HepG2 (cell line): ENCODE results near the gene RAD17. TPM values are rescaled to one million over a fixed set of nuclear protein-coding genes. Genes with fewer than 3 reads are reported as not detected.

Experiments
- BHLHE40 ChIP-seq: IDR thresholded peaks from 2 replicates; pipeline ENCODE4 v1.6.1; 2011; ENCODE audit warnings: low read length, improper control_type of control experiment
- CREB1 ChIP-seq, 2 experiments: fragments of 450-650 bp in 1 of 2; IDR thresholded peaks; 2 replicates each; pipeline ENCODE4 v1.6.1; 2016 to 2017; ENCODE audit warnings: control low read depth in 1 of 2, mild to moderate bottlenecking in 1 of 2, missing compliant biosample characterization in 1 of 2, missing genetic modification characterization in 1 of 2
- ERF ChIP-seq: IDR thresholded peaks from 2 replicates; pipeline ENCODE4 v1.6.1; 2018; ENCODE audit warnings: missing biosample characterization, missing genetic modification reagents
- FOXA3 ChIP-seq: IDR thresholded peaks from 2 replicates; pipeline ENCODE4 v1.6.1; 2016; ENCODE audit warnings: missing genetic modification reagents, missing compliant biosample characterization
- GATAD2A ChIP-seq: IDR thresholded peaks from 2 replicates; pipeline ENCODE4 v1.6.1; 2016
- HMG20B ChIP-seq: conservative IDR thresholded peaks from 2 replicates; pipeline ENCODE4 v1.6.1; 2016; ENCODE audit warnings: missing genetic modification reagents, missing compliant biosample characterization
- ISL2 ChIP-seq: sonication (generic); formaldehyde crosslinking; IDR thresholded peaks from 2 replicates; pipeline ENCODE4 v1.5.0; 2020; ENCODE audit warnings: missing genetic modification reagents
- JUNB ChIP-seq: sonication (generic); formaldehyde crosslinking; IDR thresholded peaks from 2 replicates; pipeline ENCODE4 v1.8.0; 2022; ENCODE audit warnings: missing genetic modification reagents, mild to moderate bottlenecking, borderline replicate concordance
- MTA1 ChIP-seq: sonication (generic); formaldehyde crosslinking; IDR thresholded peaks from 2 replicates; pipeline ENCODE4 v1.4.0; 2020; ENCODE audit warnings: missing genetic modification reagents, mild to moderate bottlenecking, borderline replicate concordance
- NCOA1 ChIP-seq: sonication (generic); formaldehyde crosslinking; IDR thresholded peaks from 2 replicates; pipeline ENCODE4 v1.9.0; 2021; ENCODE audit warnings: missing genetic modification reagents
- NFKB2 ChIP-seq: sonication (generic); formaldehyde crosslinking; IDR thresholded peaks from 2 replicates; pipeline ENCODE4 v1.4.0; 2020; ENCODE audit warnings: missing genetic modification reagents, borderline replicate concordance
- RBAK ChIP-seq: sonication (generic); formaldehyde crosslinking; IDR thresholded peaks from 2 replicates; pipeline ENCODE4 v1.5.1; 2020; ENCODE audit warnings: mild to moderate bottlenecking, missing genetic modification reagents
- RELA ChIP-seq: sonication (generic); formaldehyde crosslinking; IDR thresholded peaks from 2 replicates; pipeline ENCODE4 v1.4.0; 2020; ENCODE audit warnings: missing genetic modification reagents
- RFX5 ChIP-seq: IDR thresholded peaks from 2 replicates; pipeline ENCODE4 v1.6.1; 2011; ENCODE audit warnings: low read depth, low read length, improper control_type of control experiment
- SOX5 ChIP-seq: IDR thresholded peaks from 2 replicates; pipeline ENCODE4 v1.6.1; 2016; ENCODE audit warnings: borderline replicate concordance
- ZFAT ChIP-seq: sonication (generic); formaldehyde crosslinking; conservative IDR thresholded peaks from 2 replicates; pipeline ENCODE4 v1.8.1; 2023; ENCODE audit warnings: missing genetic modification reagents, inconsistent platforms
- ZMAT3 ChIP-seq: sonication (generic); formaldehyde crosslinking; conservative IDR thresholded peaks from 2 replicates; pipeline ENCODE4 v1.7.0; 2021; ENCODE audit warnings: missing genetic modification reagents
- ZNF30 ChIP-seq: sonication (generic); formaldehyde crosslinking; IDR thresholded peaks from 2 replicates; pipeline ENCODE4 v1.5.0; 2020; ENCODE audit warnings: mild to moderate bottlenecking, missing genetic modification reagents
- ZNF605 ChIP-seq: sonication (generic); formaldehyde crosslinking; IDR thresholded peaks from 2 replicates; pipeline ENCODE4 v1.8.0; 2022; ENCODE audit warnings: mild to moderate bottlenecking, missing genetic modification reagents
- ZNF614 ChIP-seq: IDR thresholded peaks from 2 replicates; pipeline ENCODE4 v1.6.1; 2018; ENCODE audit warnings: missing biosample characterization, missing genetic modification reagents, inconsistent platforms, borderline replicate concordance
- ZNF788 ChIP-seq: sonication (generic); formaldehyde crosslinking; IDR thresholded peaks from 2 replicates; pipeline ENCODE4 v1.5.0; 2020; ENCODE audit warnings: mild to moderate bottlenecking, missing genetic modification reagents, borderline replicate concordance
- ZNF816 ChIP-seq: sonication (generic); formaldehyde crosslinking; IDR thresholded peaks from 2 replicates; pipeline ENCODE4 v1.8.0; 2022; ENCODE audit warnings: missing genetic modification reagents, mild to moderate bottlenecking, borderline replicate concordance
- polyA plus RNA-seq, 8 experiments: library from polyadenylated mRNA; depleted of rRNA in 3 of 8; stranded (reverse) in 7 of 8; unstranded in 1 of 8; fragments of >200 nt; fragmentation: Illumina TruSeq in 4 of 8; extraction: Trizol in 4 of 8; gene quantifications; 2 replicates each; pipeline versions ENCODE4 v1.2.1 to v1.2.3, GENCODE V29; 2011 to 2016; ENCODE audit warnings: low read depth in 4 of 8, missing spikeins in 1 of 8, mixed read lengths in 1 of 8; ENCODE audit not compliant: insufficient read depth in 1 of 8
- total RNA-seq, 5 experiments: library from RNA; depleted of rRNA; stranded (reverse); fragments of >200 nt; fragmentation: Illumina TruSeq; extraction: Trizol; gene quantifications; 2 replicates each; pipeline ENCODE4 v1.2.3, GENCODE V29; 2016; ENCODE audit warnings: low read depth in 1 of 5
- TF ChIP-seq, protein P1 (sequence below): sonication (generic); formaldehyde crosslinking; IDR thresholded peaks from 2 replicates; pipeline ENCODE4 v1.4.0; 2020; ENCODE audit warnings: missing genetic modification reagents, mild to moderate bottlenecking, borderline replicate concordance
- TF ChIP-seq, protein P2 (sequence below): IDR thresholded peaks from 2 replicates; pipeline ENCODE4 v1.4.0; 2020; ENCODE audit warnings: mild to moderate bottlenecking, missing genetic modification reagents

Gene RAD17
- total and polyA plus RNA-seq, 2 of the 13 experiments (the other 11 are each of a cell fraction or from before 2014, with no cell fraction given), result 24.0 to 25.9 TPM

DNA sequence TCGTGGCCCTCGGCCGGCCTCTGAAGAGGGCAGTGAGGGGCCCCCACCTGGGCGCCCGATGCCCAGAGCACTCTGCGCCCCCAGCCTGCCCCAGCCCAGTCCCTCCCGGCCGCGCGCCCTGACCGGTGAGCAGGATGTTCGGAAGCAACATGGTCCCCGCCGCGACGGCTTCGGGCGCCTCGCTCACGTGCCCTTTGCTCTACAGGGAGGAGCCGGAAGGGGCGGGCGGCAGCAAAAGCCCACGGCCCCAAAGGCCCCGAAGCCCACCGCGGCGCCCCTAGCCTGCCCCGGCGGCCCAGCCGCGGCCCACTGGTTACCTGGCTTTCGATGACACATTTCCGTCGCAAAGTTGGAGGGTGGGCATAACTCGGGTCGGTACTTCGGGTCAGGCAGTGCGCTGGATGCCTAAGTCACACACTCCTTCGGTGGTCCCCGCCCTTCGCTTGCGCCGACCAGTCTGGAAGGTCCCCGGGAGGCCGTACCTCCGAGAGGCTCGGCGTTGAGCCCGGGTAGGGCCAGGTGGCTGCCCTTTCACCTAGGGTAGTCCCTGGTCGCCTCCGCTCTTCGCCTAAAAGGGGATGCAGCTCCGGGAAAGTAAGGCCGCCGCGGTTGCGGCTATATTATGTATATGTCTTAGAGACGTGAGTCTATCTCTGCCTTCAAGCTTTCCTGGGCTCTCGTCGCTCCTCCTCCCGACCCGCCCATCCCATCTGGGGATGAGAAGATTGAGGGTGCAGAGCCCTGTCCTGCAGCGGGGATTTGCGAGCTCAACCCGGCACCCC, at the start of gene RAD17, which contains the start of the genes AK6 and TAF9 (continued):
- TF ChIP-seq, protein P1, sequence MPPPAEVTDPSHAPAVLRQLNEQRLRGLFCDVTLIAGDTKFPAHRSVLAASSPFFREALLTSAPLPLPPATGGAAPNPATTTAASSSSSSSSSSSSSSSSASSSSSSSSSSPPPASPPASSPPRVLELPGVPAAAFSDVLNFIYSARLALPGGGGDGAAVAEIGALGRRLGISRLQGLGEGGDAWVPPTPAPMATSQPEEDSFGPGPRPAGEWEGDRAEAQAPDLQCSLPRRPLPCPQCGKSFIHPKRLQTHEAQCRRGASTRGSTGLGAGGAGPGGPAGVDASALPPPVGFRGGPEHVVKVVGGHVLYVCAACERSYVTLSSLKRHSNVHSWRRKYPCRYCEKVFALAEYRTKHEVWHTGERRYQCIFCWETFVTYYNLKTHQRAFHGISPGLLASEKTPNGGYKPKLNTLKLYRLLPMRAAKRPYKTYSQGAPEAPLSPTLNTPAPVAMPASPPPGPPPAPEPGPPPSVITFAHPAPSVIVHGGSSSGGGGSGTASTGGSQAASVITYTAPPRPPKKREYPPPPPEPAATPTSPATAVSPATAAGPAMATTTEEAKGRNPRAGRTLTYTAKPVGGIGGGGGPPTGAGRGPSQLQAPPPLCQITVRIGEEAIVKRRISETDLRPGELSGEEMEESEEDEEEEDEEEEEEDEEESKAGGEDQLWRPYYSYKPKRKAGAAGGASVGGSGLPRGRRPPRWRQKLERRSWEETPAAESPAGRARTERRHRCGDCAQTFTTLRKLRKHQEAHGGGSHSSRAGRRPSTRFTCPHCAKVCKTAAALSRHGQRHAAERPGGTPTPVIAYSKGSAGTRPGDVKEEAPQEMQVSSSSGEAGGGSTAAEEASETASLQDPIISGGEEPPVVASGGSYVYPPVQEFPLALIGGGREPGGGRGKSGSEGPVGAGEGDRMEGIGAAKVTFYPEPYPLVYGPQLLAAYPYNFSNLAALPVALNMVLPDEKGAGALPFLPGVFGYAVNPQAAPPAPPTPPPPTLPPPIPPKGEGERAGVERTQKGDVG (CRISPR knock-in tag), result no peak
- TF ChIP-seq RFX5 (no peak), JUNB (no peak), ZNF605 (CRISPR knock-in tag) (no peak; the same call in none of the 2 replicates), HMG20B (CRISPR knock-in tag) (no peak), RELA (CRISPR knock-in tag) (no peak; the same call in 1 of the 2 replicates), RBAK (CRISPR knock-in tag) (no peak), CREB1 (IDR thresholded peaks at IDR 0.05) (peak; percentile 75), CREB1 (CRISPR knock-in tag; IDR thresholded peaks at IDR 0.05) (peak; percentile 49; the same call in 1 of the 2 replicates), GATAD2A (CRISPR knock-in tag) (no peak), FOXA3 (CRISPR knock-in tag) (peak; percentile 7; the same call in 1 of the 2 replicates), ZNF788 (peak; percentile 86; the same call in 1 of the 2 replicates), ZNF30 (CRISPR knock-in tag) (no peak), ZMAT3 (CRISPR knock-in tag) (peak; percentile 92), BHLHE40 (peak; percentile 97), NFKB2 (CRISPR knock-in tag) (peak; percentile 61; the same call in 1 of the 2 replicates), ZNF614 (CRISPR knock-in tag) (no peak), ERF (peak; percentile 72), NCOA1 (CRISPR knock-in tag) (no peak), SOX5 (no peak), MTA1 (CRISPR knock-in tag) (peak; percentile 79; the same call in 1 of the 2 replicates), ZFAT (no peak), ISL2 (peak; percentile 63), ZNF816 (CRISPR knock-in tag) (peak; percentile 93)
- TF ChIP-seq, protein P2, sequence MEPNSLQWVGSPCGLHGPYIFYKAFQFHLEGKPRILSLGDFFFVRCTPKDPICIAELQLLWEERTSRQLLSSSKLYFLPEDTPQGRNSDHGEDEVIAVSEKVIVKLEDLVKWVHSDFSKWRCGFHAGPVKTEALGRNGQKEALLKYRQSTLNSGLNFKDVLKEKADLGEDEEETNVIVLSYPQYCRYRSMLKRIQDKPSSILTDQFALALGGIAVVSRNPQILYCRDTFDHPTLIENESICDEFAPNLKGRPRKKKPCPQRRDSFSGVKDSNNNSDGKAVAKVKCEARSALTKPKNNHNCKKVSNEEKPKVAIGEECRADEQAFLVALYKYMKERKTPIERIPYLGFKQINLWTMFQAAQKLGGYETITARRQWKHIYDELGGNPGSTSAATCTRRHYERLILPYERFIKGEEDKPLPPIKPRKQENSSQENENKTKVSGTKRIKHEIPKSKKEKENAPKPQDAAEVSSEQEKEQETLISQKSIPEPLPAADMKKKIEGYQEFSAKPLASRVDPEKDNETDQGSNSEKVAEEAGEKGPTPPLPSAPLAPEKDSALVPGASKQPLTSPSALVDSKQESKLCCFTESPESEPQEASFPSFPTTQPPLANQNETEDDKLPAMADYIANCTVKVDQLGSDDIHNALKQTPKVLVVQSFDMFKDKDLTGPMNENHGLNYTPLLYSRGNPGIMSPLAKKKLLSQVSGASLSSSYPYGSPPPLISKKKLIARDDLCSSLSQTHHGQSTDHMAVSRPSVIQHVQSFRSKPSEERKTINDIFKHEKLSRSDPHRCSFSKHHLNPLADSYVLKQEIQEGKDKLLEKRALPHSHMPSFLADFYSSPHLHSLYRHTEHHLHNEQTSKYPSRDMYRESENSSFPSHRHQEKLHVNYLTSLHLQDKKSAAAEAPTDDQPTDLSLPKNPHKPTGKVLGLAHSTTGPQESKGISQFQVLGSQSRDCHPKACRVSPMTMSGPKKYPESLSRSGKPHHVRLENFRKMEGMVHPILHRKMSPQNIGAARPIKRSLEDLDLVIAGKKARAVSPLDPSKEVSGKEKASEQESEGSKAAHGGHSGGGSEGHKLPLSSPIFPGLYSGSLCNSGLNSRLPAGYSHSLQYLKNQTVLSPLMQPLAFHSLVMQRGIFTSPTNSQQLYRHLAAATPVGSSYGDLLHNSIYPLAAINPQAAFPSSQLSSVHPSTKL (CRISPR knock-in tag), result peak; percentile 60; the same call in 1 of the 2 replicates
